DMS 273 (cell line): ENCODE data around the gene SLC6A11.

Source experiments
- DNase-seq: peaks from one replicate; lab custom pipeline; 2025; ENCODE audit not compliant: unreplicated experiment; lab: John Stamatoyannopoulos, UW

SLC6A11 gene

GRCh38 chr3:10949197-10949596, 133.2 kb downstream of the SLC6A11 start:
- DNase-seq = no peak

- peak; percentile 65 for DNase-seq
Observed at GRCh38 chr3:10950476-10951294, 134.7 kb downstream of the SLC6A11 start.

- DNase-seq = no peak
Observed at GRCh38 chr3:10951295-10951926, 135.4 kb downstream of the SLC6A11 start.

DNA sequence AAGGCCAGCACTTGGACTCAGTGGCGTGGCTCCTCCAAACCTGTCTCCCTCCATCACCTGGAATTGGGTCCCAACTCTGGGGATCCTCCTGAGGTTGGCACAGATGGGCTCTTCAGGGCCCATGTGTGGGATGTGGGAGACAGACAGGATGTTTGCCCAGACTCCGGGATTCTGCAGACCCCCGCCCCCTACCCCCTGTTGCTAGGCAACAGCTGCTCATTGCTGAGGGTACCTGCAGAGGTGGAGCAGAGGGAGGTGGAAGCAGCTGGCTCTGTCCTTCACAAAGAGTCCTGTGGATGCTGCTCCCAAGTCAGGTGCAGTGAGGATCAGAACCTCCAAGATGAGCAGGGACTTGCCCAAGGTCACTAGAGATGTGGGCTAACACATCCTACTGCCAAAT, 136.5 kb downstream of the SLC6A11 start:
- no peak for DNase-seq

DNA sequence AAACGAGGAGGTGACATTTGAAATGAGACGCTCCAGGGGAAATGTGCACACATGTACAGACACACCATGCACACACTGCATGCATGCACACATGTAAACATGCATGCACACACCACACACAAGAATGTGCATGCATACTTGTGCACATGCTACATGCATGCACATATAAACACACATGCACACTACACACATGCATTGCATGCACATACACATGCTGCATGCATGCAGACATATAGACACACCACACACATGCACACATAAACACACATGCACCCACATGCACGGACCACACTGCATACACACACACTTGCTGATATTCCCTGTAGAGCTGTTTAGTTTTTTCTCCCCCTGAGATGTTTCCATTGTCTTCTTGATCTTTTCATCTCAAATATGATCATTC, 138.7 kb downstream of the SLC6A11 start:
- DNase-seq = no peak

GRCh38 chr3:10955711-10956453, 139.9 kb downstream of the SLC6A11 start:
- DNase-seq = no peak

GRCh38 chr3:10956531-10956930, 140.5 kb downstream of the SLC6A11 start:
- no peak for DNase-seq

GRCh38 chr3:10956986-10957385, 141.0 kb downstream of the SLC6A11 start:
- no peak for DNase-seq

GRCh38 chr3:10957976-10958749, 142.1 kb downstream of the SLC6A11 start:
- DNase-seq = peak; percentile 47

DNA sequence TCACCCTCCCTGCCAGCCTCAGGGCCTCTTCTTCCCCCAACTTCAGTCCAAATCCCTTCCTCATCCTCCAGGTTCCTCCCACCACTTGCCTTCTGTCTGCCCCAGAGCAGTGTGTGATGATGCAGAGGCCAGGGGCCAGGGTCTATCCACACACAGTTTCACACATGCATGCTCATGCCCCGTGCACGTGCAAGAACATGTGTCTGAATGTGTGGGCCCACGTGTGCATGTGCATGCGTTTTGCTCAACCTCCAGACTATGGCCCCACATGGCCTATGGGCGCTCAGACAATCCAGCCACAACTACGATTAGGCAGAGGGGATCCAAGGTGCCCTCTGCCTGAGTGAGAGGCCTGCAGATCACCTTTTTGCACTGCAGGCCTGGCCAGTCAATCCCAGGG, 144.2 kb downstream of the SLC6A11 start:
- no peak for DNase-seq

GRCh38 chr3:10961921-10962320, 145.9 kb downstream of the SLC6A11 start:
- DNase-seq = no peak

- no peak for DNase-seq
Observed at GRCh38 chr3:10962481-10963036, 146.5 kb downstream of the SLC6A11 start.

- peak; percentile 12 for DNase-seq
Observed at GRCh38 chr3:10964537-10965167, 148.6 kb downstream of the SLC6A11 start.

DNA sequence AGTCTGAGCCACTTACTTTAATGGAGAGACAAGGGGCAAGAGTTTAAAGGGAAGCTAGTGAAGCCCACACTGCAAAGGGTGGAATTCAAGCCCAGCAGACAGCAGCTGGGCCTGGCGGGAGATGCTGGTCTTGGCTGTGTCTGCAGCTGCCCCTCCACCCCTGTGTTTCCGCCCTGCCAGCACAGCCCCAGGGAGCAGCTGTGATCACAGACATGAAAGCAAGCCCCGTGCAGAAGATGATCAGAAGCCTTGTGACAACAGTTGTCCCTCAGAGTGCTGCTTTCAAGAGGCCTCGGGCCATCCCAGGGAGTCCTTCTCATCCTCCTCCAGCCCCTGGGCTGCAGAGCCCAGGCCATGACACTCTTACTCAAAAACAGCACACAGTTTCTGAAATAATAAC, 152.4 kb downstream of the SLC6A11 start:
- DNase-seq = peak; percentile 74

DNA sequence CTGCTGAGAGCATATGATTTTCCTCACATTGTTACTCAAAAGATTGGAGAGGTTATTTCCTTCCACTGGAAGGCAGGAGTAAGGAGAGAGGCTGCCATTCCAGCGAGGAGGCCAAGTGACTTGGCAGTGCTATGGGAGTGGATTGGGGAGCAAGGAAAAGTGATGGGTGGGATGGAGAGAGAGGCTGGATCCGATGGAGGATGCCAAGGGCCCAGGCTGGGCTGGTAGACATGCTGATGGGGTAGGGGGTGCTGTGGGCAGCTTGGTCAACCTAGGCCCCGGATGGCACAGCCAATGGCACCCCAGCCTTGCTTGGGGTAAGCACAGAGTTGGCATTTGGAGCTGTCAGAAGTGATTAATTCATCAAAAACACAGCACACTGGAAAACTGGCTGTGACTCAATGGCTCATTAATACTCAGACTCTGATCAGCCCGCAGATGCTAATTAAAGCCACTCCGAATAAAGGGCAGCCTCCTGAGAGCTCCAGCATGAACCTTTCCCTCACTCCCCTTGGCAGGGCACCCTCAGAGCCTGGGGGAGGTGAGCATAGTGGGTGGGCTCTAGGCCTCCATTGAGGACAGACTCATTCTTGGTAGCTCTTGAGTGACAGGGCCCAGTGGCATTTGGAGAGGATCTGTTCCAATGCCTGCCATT, 154.4 kb downstream of the SLC6A11 start:
- DNase-seq = no peak

- no peak for DNase-seq
Observed at GRCh38 chr3:10972072-10972782, 156.2 kb downstream of the SLC6A11 start.

GRCh38 chr3:10973046-10973595, 157.1 kb downstream of the SLC6A11 start:
- DNase-seq = peak; percentile 24

DNA sequence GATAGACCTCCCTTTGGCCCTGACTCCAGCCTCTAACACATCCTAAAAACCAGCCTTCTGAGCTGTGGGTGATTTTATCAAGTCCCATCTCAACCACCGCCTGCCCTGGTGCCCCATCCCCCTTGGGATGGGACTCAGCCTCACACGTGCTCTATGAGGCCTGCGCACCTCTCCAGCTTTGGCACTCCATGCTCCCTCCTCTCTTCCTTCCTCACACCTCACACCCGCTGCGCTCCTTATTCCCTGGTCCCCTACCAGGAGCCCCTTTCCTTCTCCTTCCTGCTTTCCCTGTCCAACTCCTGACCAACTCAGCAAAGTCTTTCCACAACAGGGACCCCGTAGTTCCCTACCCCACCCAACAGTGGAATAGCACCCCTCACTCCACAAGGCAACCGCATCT, 158.1 kb downstream of the SLC6A11 start:
- DNase-seq = no peak
